HG03378 (cell line): ENCODE measurements around the gene PRKCD.

Experiments
- ATAC-seq: cut with Tn5 transposase; IDR thresholded peaks from one replicate; pipeline ENCODE4 v1.9.1; 2021; ENCODE audit warnings: mild to moderate bottlenecking, moderate library complexity; ENCODE audit not compliant: unreplicated experiment

The PRKCD gene

GRCh38 chr3:53213276-53213675, 52.3 kb downstream of the PRKCD start:
- ATAC-seq = no peak

GRCh38 chr3:53215816-53216215, 54.8 kb downstream of the PRKCD start:
- no peak for ATAC-seq

- no peak for ATAC-seq
Measured at GRCh38 chr3:53216723-53217122, 55.7 kb downstream of the PRKCD start.

GRCh38 chr3:53217175-53217574, 56.2 kb downstream of the PRKCD start:
- no peak for ATAC-seq

GRCh38 chr3:53218131-53218530, 57.1 kb downstream of the PRKCD start:
- no peak for ATAC-seq

GRCh38 chr3:53219895-53220483, 59.0 kb downstream of the PRKCD start:
- ATAC-seq = peak; percentile 74

GRCh38 chr3:53221345-53221744, 60.3 kb downstream of the PRKCD start:
- no peak for ATAC-seq

GRCh38 chr3:53221827-53222182, 60.8 kb downstream of the PRKCD start:
- ATAC-seq = no peak

GRCh38 chr3:53222183-53222901, 61.3 kb downstream of the PRKCD start:
- no peak for ATAC-seq

- ATAC-seq = no peak
Measured at GRCh38 chr3:53223025-53223424, 62.0 kb downstream of the PRKCD start.

GRCh38 chr3:53223541-53223966, 62.5 kb downstream of the PRKCD start:
- no peak for ATAC-seq

GRCh38 chr3:53224026-53224425, 63.0 kb downstream of the PRKCD start:
- ATAC-seq = no peak

- no peak for ATAC-seq
Measured at GRCh38 chr3:53224536-53224935, 63.5 kb downstream of the PRKCD start.

- no peak for ATAC-seq
Measured at GRCh38 chr3:53225181-53225580, 64.2 kb downstream of the PRKCD start.

GRCh38 chr3:53225651-53226050, 64.6 kb downstream of the PRKCD start:
- ATAC-seq = no peak

GRCh38 chr3:53226142-53226840, 65.3 kb downstream of the PRKCD start:
- ATAC-seq = no peak

GRCh38 chr3:53226841-53227407, 65.9 kb downstream of the PRKCD start:
- ATAC-seq = no peak

- no peak for ATAC-seq
Measured at GRCh38 chr3:53227993-53228885, 67.2 kb downstream of the PRKCD start.

- no peak for ATAC-seq
Measured at GRCh38 chr3:53229171-53229570, 68.2 kb downstream of the PRKCD start.

- no peak for ATAC-seq
Measured at GRCh38 chr3:53229606-53230005, 68.6 kb downstream of the PRKCD start.
